Fibroblast of lung (primary cell): ENCODE data around the gene SMARCA4. TPM values are rescaled to one million over a fixed set of nuclear protein-coding genes. Genes with fewer than 3 reads are reported as not detected.

Source experiments
- DNase-seq, 2 donors: peaks; one replicate each; pipeline versions ENCODE4 v3.0.0 to v3.0.0-alpha.2; 2010; ENCODE audit warnings: low read depth in 2 of 2
- H2AFZ ChIP-seq: 2 replicates; pipeline ENCODE4 v1.5.1; 2012; ENCODE audit warnings: low read length, control low read depth, inconsistent platforms
- H3K27ac ChIP-seq: 2 replicates; pipeline ENCODE4 v1.5.1; 2011; ENCODE audit warnings: low read length, control low read depth; ENCODE audit not compliant: insufficient read depth
- H3K27me3 ChIP-seq: 2 replicates; pipeline ENCODE4 v1.5.1; 2011; ENCODE audit warnings: mild to moderate bottlenecking, low read length; ENCODE audit not compliant: control insufficient read depth, insufficient read depth
- H3K36me3 ChIP-seq: 2 replicates; pipeline ENCODE4 v1.5.1; 2011; ENCODE audit warnings: low read length; ENCODE audit not compliant: control insufficient read depth, insufficient read depth
- H3K4me1 ChIP-seq: 2 replicates; pipeline ENCODE4 v1.5.1; 2011; ENCODE audit warnings: low read length; ENCODE audit not compliant: control insufficient read depth, insufficient read depth; ENCODE audit errors: extremely low read depth
- H3K4me2 ChIP-seq: 2 replicates; pipeline ENCODE4 v1.5.1; 2011; ENCODE audit warnings: low read length, control low read depth; ENCODE audit not compliant: insufficient read depth; ENCODE audit errors: extremely low read depth
- H3K4me3 ChIP-seq, 4 experiments: fragments of 200-600 bp in 1 of 4; sonication (generic) in 1 of 4; replicated peaks in 1 of 4; 2 replicates each; pipeline ENCODE4 v1.5.1; 2011 to 2016; ENCODE audit warnings: low read length in 4 of 4, low read depth in 3 of 4, mild to moderate bottlenecking in 3 of 4, control low read depth in 2 of 4, inconsistent platforms in 1 of 4, mixed read lengths in 1 of 4; ENCODE audit not compliant: insufficient read depth in 1 of 4; ENCODE audit errors: control extremely low read depth in 1 of 4
- H3K79me2 ChIP-seq: 2 replicates; pipeline ENCODE4 v1.5.1; 2012; ENCODE audit warnings: mild to moderate bottlenecking, low read length, inconsistent platforms; ENCODE audit not compliant: control insufficient read depth, insufficient read depth
- H3K9ac ChIP-seq: 2 replicates; pipeline ENCODE4 v1.5.1; 2011; ENCODE audit warnings: mild to moderate bottlenecking, low read length, control low read depth; ENCODE audit not compliant: insufficient read depth
- H3K9me3 ChIP-seq: 2 replicates; pipeline ENCODE4 v1.5.1; 2012; ENCODE audit warnings: low read depth, low read length; ENCODE audit not compliant: control insufficient read depth, insufficient read depth
- H4K20me1 ChIP-seq: 2 replicates; pipeline ENCODE4 v1.5.1; 2011; ENCODE audit warnings: low read length; ENCODE audit not compliant: control insufficient read depth, insufficient read depth; ENCODE audit errors: extremely low read depth
- CTCF ChIP-seq, 2 donors: IDR thresholded peaks in 1 of 2; conservative IDR thresholded peaks in 1 of 2; 1 replicate in 1 of 2; 2 replicates in 1 of 2; pipeline ENCODE4 v1.5.1; 2011 to 2012; ENCODE audit warnings: low read length in 2 of 2, control low read depth in 1 of 2, inconsistent platforms in 1 of 2, low read depth in 1 of 2, mild to moderate bottlenecking in 1 of 2
- EZH2 ChIP-seq: IDR thresholded peaks from 2 replicates; pipeline ENCODE4 v1.5.1; 2012; ENCODE audit warnings: low read length, control low read depth, mild to moderate bottlenecking; ENCODE audit errors: missing control alignments
- polyA plus RNA-seq, 2 donors: library from polyadenylated mRNA; depleted of rRNA in 1 of 2; stranded (reverse) in 1 of 2; unstranded in 1 of 2; fragments of >200 nt; gene quantifications; 2 replicates each; pipeline ENCODE4 v1.2.1, GENCODE V29; 2011 to 2012; ENCODE audit warnings: missing spikeins in 1 of 2
- total RNA-seq: library from RNA; depleted of rRNA; stranded (reverse); fragments of >200 nt; gene quantifications from 2 replicates; pipeline ENCODE4 v1.2.1, GENCODE V29; 2014

The SMARCA4 gene
- total and polyA plus RNA-seq, 2 donors (not counting 1 experiment from before 2014, with no cell fraction given) = 28.1 to 61.1 TPM

GRCh38 chr19:11016631-11017030, 55.8 kb downstream of the SMARCA4 start:
- no peak for TF ChIP-seq CTCF (conservative IDR thresholded peaks at IDR 0.05 in 1 of 2, IDR thresholded peaks at IDR 0.05 in 1 of 2; ENCODE audit: low read depth in 1 of 2, low read length in 2 of 2)
- Histone ChIP-seq H3K4me1 (no peaks in the 10 kb centered on the region), H3K9ac (no peak overlapping the region), H3K9me3 (no peaks in the 10 kb centered on the region), H3K4me3 (no peak overlapping the region), H4K20me1 (no peaks in the 10 kb centered on the region), H3K79me2 (no peaks in the 10 kb centered on the region), H3K4me2 (no peak overlapping the region), H3K36me3 (peaks cover 51% of the 10 kb centered on the region), H3K27me3 (no peaks in the 10 kb centered on the region), H2AFZ (no peak overlapping the region), H3K27ac (no peak overlapping the region)
- DNase-seq = no peak

GRCh38 chr19:11017275-11018035, 56.6 kb downstream of the SMARCA4 start:
- H3K27me3 ChIP-seq = no peaks in the 10 kb centered on the region
- peaks cover 57% of the 10 kb centered on the region for H3K36me3 ChIP-seq
- no peak overlapping the region for H3K9ac ChIP-seq
- no peaks in the 10 kb centered on the region for H3K79me2 ChIP-seq
- no peaks in the 10 kb centered on the region for H3K9me3 ChIP-seq
- TF ChIP-seq CTCF (conservative IDR thresholded peaks at IDR 0.05 in 1 of 2, IDR thresholded peaks at IDR 0.05 in 1 of 2; ENCODE audit: low read depth in 1 of 2, low read length in 2 of 2) (no peak), EZH2 (no peak)
- no peaks in the 10 kb centered on the region for H3K4me1 ChIP-seq
- H2AFZ ChIP-seq = no peak overlapping the region
- no peak for DNase-seq
- H3K27ac ChIP-seq = no peak overlapping the region
- no peaks in the 10 kb centered on the region for H4K20me1 ChIP-seq
- H3K4me3 ChIP-seq = no peak overlapping the region
- H3K4me2 ChIP-seq = no peak overlapping the region

GRCh38 chr19:11018179-11018578, 57.3 kb downstream of the SMARCA4 start:
- no peak overlapping the region for H3K4me2 ChIP-seq
- no peak overlapping the region for H3K4me3 ChIP-seq
- no peaks in the 10 kb centered on the region for H3K9me3 ChIP-seq
- H3K36me3 ChIP-seq = peaks cover 53% of the 10 kb centered on the region
- no peak overlapping the region for H3K9ac ChIP-seq
- H3K27me3 ChIP-seq = no peaks in the 10 kb centered on the region
- H3K4me1 ChIP-seq = no peaks in the 10 kb centered on the region
- H2AFZ ChIP-seq = no peak overlapping the region
- no peak overlapping the region for H3K27ac ChIP-seq
- DNase-seq = peak in 1 of 2 donors; percentile 51
- H4K20me1 ChIP-seq = no peaks in the 10 kb centered on the region
- H3K79me2 ChIP-seq = no peaks in the 10 kb centered on the region
- TF ChIP-seq EZH2 (no peak), CTCF (conservative IDR thresholded peaks at IDR 0.05 in 1 of 2, IDR thresholded peaks at IDR 0.05 in 1 of 2; ENCODE audit: low read depth in 1 of 2, low read length in 2 of 2) (no peak)
